GM12878 (cell line): Measurements from ENCODE around the gene AKT1S1. TPM values are rescaled to one million over a fixed set of nuclear protein-coding genes. Genes with fewer than 3 reads are reported as not detected.
A peak's percentile ranks its signal among the peaks of the same experiment; 100 is the strongest.

Source experiments
- ATAC-seq: fragments of 200-7000 bp; cut with Tn5 transposase; 3 replicates; pipeline ENCODE4 v1.9.1; 2020; ENCODE audit warnings: mild to moderate bottlenecking, moderate library complexity
- BruUV-seq: library from RNA; stranded (reverse); fragments of 400-500 nt; replicated peaks from 2 replicates; lab custom pipeline; 2021; lab: Mats Ljungman, UMichigan
- CTCF ChIA-PET: fragments of 300-600 bp; sonication (Branson Sonifier 250); formaldehyde crosslinking; extraction: SDS; loops from one replicate; lab custom pipeline; 2021; ENCODE audit warnings: inconsistent platforms; lab: Yijun Ruan, JAX
- POLR2A ChIA-PET: fragments of 350-600 bp; formaldehyde crosslinking; extraction: SDS; loops from one replicate; lab custom pipeline; 2021; ENCODE audit warnings: inconsistent platforms; lab: Charles Lee
- RAD21 ChIA-PET: fragments of 300-600 bp; sonication (Branson Sonifier 250); formaldehyde crosslinking; loops from one replicate; lab custom pipeline; 2023; ENCODE audit warnings: antibody characterized with exemption; ENCODE audit not compliant: unreplicated experiment; lab: Charles Lee
- SMC1A ChIA-PET: fragments of 300-600 bp; sonication (Branson Sonifier 250); formaldehyde crosslinking; loops from one replicate; lab custom pipeline; 2023; ENCODE audit not compliant: unreplicated experiment, uncharacterized antibody; lab: Charles Lee
- DNase-seq: peaks from one replicate; pipeline ENCODE4 v3.0.0-alpha.2; 2011; ENCODE audit warnings: low read depth, low spot score
- FAIRE-seq: peaks from 3 replicates; lab custom pipeline; 2011; peaks lifted over from hg19 to GRCh38; lab: Jason Lieb, UNC
- H2AFZ ChIP-seq: 2 replicates; pipeline ENCODE4 v1.6.0; 2011; ENCODE audit warnings: low read depth, low read length, control low read depth; ENCODE audit not compliant: control insufficient read depth
- H3K27ac ChIP-seq: 2 replicates; pipeline ENCODE4 v1.5.1; 2011; ENCODE audit warnings: control low read depth; ENCODE audit not compliant: control insufficient read depth, insufficient read depth
- H3K27me3 ChIP-seq, 2 experiments: replicated peaks in 1 of 2; 2 replicates each; pipeline versions ENCODE4 v1.6.0 to v1.6.1; 2011; ENCODE audit warnings: low read length in 1 of 2; ENCODE audit not compliant: control insufficient read depth in 2 of 2, insufficient read depth in 2 of 2
- H3K36me3 ChIP-seq, 2 experiments: 2 replicates each; pipeline ENCODE4 v1.5.1; 2011; ENCODE audit warnings: low read length in 1 of 2; ENCODE audit not compliant: control insufficient read depth in 2 of 2, insufficient read depth in 2 of 2
- H3K4me1 ChIP-seq: 2 replicates; pipeline ENCODE4 v1.6.1; 2011; ENCODE audit warnings: mild to moderate bottlenecking, low read length, moderate library complexity, mixed read lengths; ENCODE audit not compliant: control insufficient read depth, insufficient read depth
- H3K4me2 ChIP-seq: 2 replicates; pipeline ENCODE4 v1.6.0; 2011; ENCODE audit warnings: control low read depth; ENCODE audit not compliant: control insufficient read depth, insufficient read depth
- H3K4me3 ChIP-seq: fragments of 200-600 bp; sonication (generic); 2 replicates; pipeline ENCODE4 v1.5.1; 2016
- H3K79me2 ChIP-seq: 2 replicates; pipeline ENCODE4 v1.6.0; 2011; ENCODE audit warnings: low read length; ENCODE audit not compliant: control insufficient read depth, insufficient read depth
- H3K9ac ChIP-seq: 2 replicates; pipeline ENCODE4 v1.8.0; 2011; ENCODE audit warnings: low read length, control low read depth, mixed read lengths; ENCODE audit not compliant: control insufficient read depth, insufficient read depth
- H3K9me3 ChIP-seq: replicated peaks from 3 replicates; pipeline ENCODE4 v1.5.1; 2011; ENCODE audit warnings: mild to moderate bottlenecking, low read length; ENCODE audit not compliant: control insufficient read depth, insufficient read depth
- H4K20me1 ChIP-seq: 2 replicates; pipeline ENCODE4 v1.6.0; 2011; ENCODE audit not compliant: control insufficient read depth, insufficient read depth
- ATF7 ChIP-seq: fragments of 450-650 bp; IDR thresholded peaks from 2 replicates; pipeline ENCODE4 v1.6.1; 2016; ENCODE audit warnings: low read depth, mild to moderate bottlenecking
- LARP7 ChIP-seq: fragments of 450-650 bp; IDR thresholded peaks from 2 replicates; pipeline ENCODE4 v1.6.1; 2017; ENCODE audit warnings: mild to moderate bottlenecking
- MEF2A ChIP-seq: IDR thresholded peaks from 2 replicates; pipeline ENCODE4 v1.6.1; 2011; ENCODE audit warnings: low read depth, mild to moderate bottlenecking, low read length, moderate library complexity; ENCODE audit not compliant: insufficient read depth
- NBN ChIP-seq: fragments of 450-650 bp; IDR thresholded peaks from 2 replicates; pipeline ENCODE4 v1.6.1; 2016
- PKNOX1 ChIP-seq: fragments of 450-650 bp; IDR thresholded peaks from 2 replicates; pipeline ENCODE4 v1.6.1; 2016; ENCODE audit warnings: mild to moderate bottlenecking
- POLR2A ChIP-seq: IDR thresholded peaks from 2 replicates; pipeline ENCODE4 v1.6.1; 2011; ENCODE audit warnings: low read depth, mild to moderate bottlenecking, low read length
- RELB ChIP-seq: fragments of 450-650 bp; IDR thresholded peaks from 2 replicates; pipeline ENCODE4 v1.6.1; 2017; ENCODE audit warnings: low read depth, mild to moderate bottlenecking, moderate library complexity
- TCF3 ChIP-seq: IDR thresholded peaks from 2 replicates; pipeline ENCODE4 v1.6.1; 2012; ENCODE audit warnings: low read depth, mild to moderate bottlenecking, low read length, borderline replicate concordance; ENCODE audit not compliant: insufficient read depth
- WRNIP1 ChIP-seq: IDR thresholded peaks from 2 replicates; pipeline ENCODE4 v1.6.1; 2011; ENCODE audit warnings: low read depth, low read length, improper control_type of control experiment, borderline replicate concordance
- YY1 ChIP-seq: IDR thresholded peaks from 2 replicates; pipeline ENCODE4 v1.6.1; 2011; ENCODE audit warnings: low read depth, mild to moderate bottlenecking, low read length
- WGBS: methylation state at CpG from one replicate; pipeline ENCODE4 v1.1.6; 2016; ENCODE audit warnings: low lambda C conversion rate; ENCODE audit not compliant: insufficient replicate concordance, insufficient coverage; ENCODE audit errors: missing lambda C conversion rate; 5-methylcytosine and 5-hydroxymethylcytosine counted together
- in situ Hi-C: fragments of 300-500 bp; cut with MboI; formaldehyde crosslinking; loops from 9 replicates; pipeline ENCODE4 v1.14.3; 2018; ENCODE audit warnings: mixed read lengths
- intact Hi-C: fragments of 100-400 bp; cut with micrococcal nuclease; formaldehyde crosslinking; loops from one replicate; pipeline ENCODE4 v1.14.2; 2022; ENCODE audit not compliant: unreplicated experiment
- polyA plus RNA-seq, 11 experiments: library from polyadenylated mRNA; depleted of rRNA in 4 of 11; unstranded in 6 of 11; stranded (reverse) in 5 of 11; fragments of >200 nt; fragmentation: Nextera tagmentation in 4 of 11; fragmentation: Illumina TruSeq in 1 of 11; extraction: Ambion mirVana in 4 of 11; extraction: Trizol in 1 of 11; gene quantifications; 1 replicate in 1 of 11; 2 replicates in 10 of 11; pipeline versions ENCODE4 v1.2.1 to v1.2.3, GENCODE V29; 2011 to 2016; ENCODE audit warnings: inconsistent platforms in 2 of 11, missing spikeins in 2 of 11, low read depth in 1 of 11
- total RNA-seq, 4 experiments: library from RNA; depleted of rRNA in 3 of 4; stranded (reverse); fragments of >200 nt in 3 of 4; fragmentation: Illumina TruSeq in 1 of 4; extraction: Trizol in 1 of 4; gene quantifications; 2 replicates each; pipeline versions ENCODE4 v1.2.1 to v1.2.3, GENCODE V29; 2013 to 2021

Gene AKT1S1
- total and polyA plus RNA-seq, 10 of the 15 experiments (the other 5 are each of a cell fraction or from before 2014, with no cell fraction given): 0.43 to 23.0 (median 12.3) TPM

DNA sequence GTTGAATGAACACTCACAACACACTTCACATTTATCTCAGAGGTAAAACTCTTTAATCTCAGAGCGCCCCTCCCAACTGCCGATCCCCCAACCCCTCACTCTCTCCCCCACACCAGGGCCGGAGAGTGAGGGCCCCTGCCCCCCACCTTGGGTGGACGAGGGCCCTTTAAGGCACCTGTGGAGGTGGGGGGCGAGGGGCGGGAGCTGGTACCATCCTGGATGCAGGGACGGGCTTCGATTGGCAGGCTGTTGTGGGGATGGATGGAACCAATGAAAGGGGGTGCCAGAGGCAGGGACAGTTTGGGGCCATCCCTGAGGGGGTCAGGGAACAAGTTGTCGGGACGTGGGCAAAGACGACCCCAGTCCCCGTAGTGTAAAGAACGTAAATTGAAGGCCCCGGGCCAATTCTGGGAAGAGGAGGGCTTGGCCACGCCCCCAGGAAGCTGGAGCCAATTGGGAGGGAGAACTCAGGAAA lies 8.1 kb downstream of the AKT1S1 start:
- Histone ChIP-seq H3K4me1 (peaks cover 26% of the 10 kb centered on the region), H4K20me1 (no peaks in the 10 kb centered on the region), H3K9ac (no peak overlapping the region), H3K4me3 (peak overlapping the region; percentile 45; the same call in 1 of the 2 replicates), H3K27me3 (no peaks in the 10 kb centered on the region), H3K79me2 (peaks cover 21% of the 10 kb centered on the region), H3K4me2 (peak overlapping the region; percentile 71), H2AFZ (peak overlapping the region; percentile 25), H3K36me3 (peaks cover 5 to 6% of the 10 kb centered on the region in 2 experiments), H3K27ac (peak overlapping the region; percentile 70), H3K9me3 (no peaks in the 10 kb centered on the region)
- in situ Hi-C loops: no loop called here
- ChIA-PET POLR2A (interaction anchor here (0.6 to 1.7 kb wide), 34 partner anchors 10 to 415 kb away, joined by 3 to 30 read pairs (median 4); partner anchors contain the start of genes AP2A1, ATF5, FUZ and IL4I1), SMC1A (interaction anchor here (0.7 to 2.0 kb wide), 13 partner anchors 17 to 193 kb away, joined by 3 to 9 read pairs (median 5); partner anchors contain the start of genes AP2A1, ATF5, FUZ and NUP62), CTCF (interaction anchor here (0.8 to 1.4 kb wide), 9 partner anchors 8 to 190 kb away, joined by 3 to 6 read pairs (median 4); partner anchors contain the start of genes AKT1S1, MED25, PTOV1 and TBC1D17), RAD21 (interaction anchor here (0.6 to 2.5 kb wide), 22 partner anchors 8 to 229 kb away, joined by 3 to 17 read pairs (median 5); partner anchors contain the start of genes AKT1S1, AP2A1, ATF5 and FUZ)
- no peak for FAIRE-seq
- intact Hi-C loops: loop anchor here (5.0 kb wide), 2 partner anchors 102 to 192 kb away; partner anchors contain the start of genes AP2A1 and PRMT1
- TF ChIP-seq ATF7 (0 out of 2 replicates have a peak, but pooled peaks have one; percentile 42), POLR2A (0 out of 2 replicates have a peak, but pooled peaks have one; percentile 9), RELB (peak; percentile 69), WRNIP1 (no peak), YY1 (0 out of 2 replicates have a peak, but pooled peaks have one; percentile 12), LARP7 (peak; percentile 33; the same call in 1 of the 2 replicates), PKNOX1 (peak; percentile 74; the same call in 1 of the 2 replicates), NBN (0 out of 2 replicates have a peak, but pooled peaks have one; percentile 12), TCF3 (0 out of 2 replicates have a peak, but pooled peaks have one; percentile 6), MEF2A (no peak)
- ATAC-seq: peak; percentile 20
- WGBS: under 1% methylated on average over 15 of the region's 15 CpGs
- BruUV-seq: no TSS peak
- DNase-seq: no peak
